Neutrophil (primary cell): Measurements from ENCODE around the gene TAC4.

ENCODE experiments used
- H3K27ac ChIP-seq: fragments of 200-600 bp; sonication (generic); 2 replicates; pipeline ENCODE4 v1.5.1; 2016; ENCODE audit warnings: mild to moderate bottlenecking, moderate library complexity
- H3K27me3 ChIP-seq: fragments of 200-600 bp; sonication (generic); 2 replicates; pipeline ENCODE4 v1.6.0; 2016; ENCODE audit warnings: mild to moderate bottlenecking
- H3K36me3 ChIP-seq: fragments of 200-600 bp; sonication (generic); 2 replicates; pipeline ENCODE4 v1.5.1; 2017
- H3K4me1 ChIP-seq, 2 experiments: fragments of 200-600 bp in 1 of 2; sonication (generic) in 1 of 2; 1 replicate in 1 of 2; 2 replicates in 1 of 2; pipeline versions ENCODE4 v1.5.1 to v1.6.1; 2013 to 2016; ENCODE audit warnings: low read depth in 1 of 2, low read length in 1 of 2, mild to moderate bottlenecking in 1 of 2, moderate library complexity in 1 of 2; ENCODE audit not compliant: control insufficient read depth in 1 of 2, insufficient read depth in 1 of 2
- H3K4me3 ChIP-seq, 2 experiments: fragments of 200-600 bp in 1 of 2; sonication (generic) in 1 of 2; 1 replicate in 1 of 2; 2 replicates in 1 of 2; pipeline ENCODE4 v1.5.1; 2013 to 2016; ENCODE audit warnings: low read depth in 1 of 2, low read length in 1 of 2, mild to moderate bottlenecking in 1 of 2, moderate library complexity in 1 of 2
- H3K9me3 ChIP-seq: fragments of 200-600 bp; sonication (generic); 2 replicates; pipeline ENCODE4 v1.5.1; 2016
- TF ChIP-seq, protein P1 (sequence below): fragments of 200-600 bp; sonication (generic); IDR thresholded peaks from 2 replicates; pipeline ENCODE4 v1.5.1; 2016; ENCODE audit warnings: antibody characterized with exemption

Gene TAC4

DNA sequence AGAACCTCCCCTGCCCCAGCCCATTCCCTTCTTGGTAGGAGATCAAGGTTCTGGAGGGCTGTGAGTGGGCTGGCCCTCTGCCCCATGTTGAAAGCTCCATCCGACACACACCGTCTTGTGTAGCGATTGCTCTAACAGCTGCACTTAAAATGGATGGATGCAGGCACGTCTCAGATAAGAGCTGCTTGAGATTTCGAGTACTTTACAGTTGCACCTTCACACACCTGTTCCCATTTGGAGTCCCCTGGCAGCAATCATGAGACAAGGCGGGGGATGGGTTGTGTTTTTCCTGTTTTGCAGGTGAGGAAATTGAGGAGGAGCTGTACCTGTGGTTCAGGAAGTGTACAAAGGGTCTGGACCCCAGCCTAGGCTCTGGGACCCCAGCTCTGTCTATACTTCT lies 25.6 kb upstream of the TAC4 start:
- Histone ChIP-seq H3K4me3 (no peak overlapping the region), H3K4me1 (no peaks in the 10 kb centered on the region), H3K9me3 (no peaks in the 10 kb centered on the region), H3K27me3 (peaks cover 50% of the 10 kb centered on the region), H3K27ac (no peak overlapping the region), H3K36me3 (no peaks in the 10 kb centered on the region)
- TF ChIP-seq, protein P1, sequence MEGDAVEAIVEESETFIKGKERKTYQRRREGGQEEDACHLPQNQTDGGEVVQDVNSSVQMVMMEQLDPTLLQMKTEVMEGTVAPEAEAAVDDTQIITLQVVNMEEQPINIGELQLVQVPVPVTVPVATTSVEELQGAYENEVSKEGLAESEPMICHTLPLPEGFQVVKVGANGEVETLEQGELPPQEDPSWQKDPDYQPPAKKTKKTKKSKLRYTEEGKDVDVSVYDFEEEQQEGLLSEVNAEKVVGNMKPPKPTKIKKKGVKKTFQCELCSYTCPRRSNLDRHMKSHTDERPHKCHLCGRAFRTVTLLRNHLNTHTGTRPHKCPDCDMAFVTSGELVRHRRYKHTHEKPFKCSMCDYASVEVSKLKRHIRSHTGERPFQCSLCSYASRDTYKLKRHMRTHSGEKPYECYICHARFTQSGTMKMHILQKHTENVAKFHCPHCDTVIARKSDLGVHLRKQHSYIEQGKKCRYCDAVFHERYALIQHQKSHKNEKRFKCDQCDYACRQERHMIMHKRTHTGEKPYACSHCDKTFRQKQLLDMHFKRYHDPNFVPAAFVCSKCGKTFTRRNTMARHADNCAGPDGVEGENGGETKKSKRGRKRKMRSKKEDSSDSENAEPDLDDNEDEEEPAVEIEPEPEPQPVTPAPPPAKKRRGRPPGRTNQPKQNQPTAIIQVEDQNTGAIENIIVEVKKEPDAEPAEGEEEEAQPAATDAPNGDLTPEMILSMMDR: no peak

DNA sequence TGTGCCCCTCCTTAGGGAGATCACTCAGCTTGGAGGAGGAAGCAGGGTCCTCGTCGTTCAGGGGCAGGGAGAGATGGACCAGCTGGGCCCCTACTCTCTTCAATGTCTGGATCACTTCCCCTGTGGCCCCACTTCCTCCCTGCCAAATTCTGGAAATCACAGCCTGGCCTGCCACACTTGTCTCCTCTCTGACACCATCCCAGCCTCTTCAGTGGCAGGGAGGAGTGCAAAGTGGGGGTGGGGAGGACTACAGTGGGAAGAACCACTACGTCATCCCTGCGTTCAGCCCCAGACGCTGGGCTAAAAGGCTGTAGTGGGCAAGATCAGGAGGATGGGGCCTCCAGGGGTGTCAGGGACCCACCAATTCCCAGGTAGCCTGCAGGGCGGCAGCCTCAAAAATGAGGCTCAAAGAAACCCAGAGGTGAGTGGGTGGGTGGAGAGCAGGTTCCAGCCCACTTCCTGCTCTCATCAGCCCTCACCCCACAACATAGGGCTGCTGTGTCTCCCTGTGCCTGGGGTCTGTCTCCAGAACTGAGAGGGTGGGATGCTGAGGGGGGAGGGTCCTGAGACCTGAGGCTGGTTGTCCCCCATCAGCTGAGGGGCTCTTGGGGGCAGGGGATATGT lies 25.0 kb upstream of the TAC4 start:
- Histone ChIP-seq H3K27ac (no peak overlapping the region), H3K4me3 (no peak overlapping the region), H3K36me3 (no peaks in the 10 kb centered on the region), H3K9me3 (no peaks in the 10 kb centered on the region), H3K27me3 (peaks cover 45% of the 10 kb centered on the region), H3K4me1 (no peaks in the 10 kb centered on the region)
- TF ChIP-seq, protein P1: no peak

DNA sequence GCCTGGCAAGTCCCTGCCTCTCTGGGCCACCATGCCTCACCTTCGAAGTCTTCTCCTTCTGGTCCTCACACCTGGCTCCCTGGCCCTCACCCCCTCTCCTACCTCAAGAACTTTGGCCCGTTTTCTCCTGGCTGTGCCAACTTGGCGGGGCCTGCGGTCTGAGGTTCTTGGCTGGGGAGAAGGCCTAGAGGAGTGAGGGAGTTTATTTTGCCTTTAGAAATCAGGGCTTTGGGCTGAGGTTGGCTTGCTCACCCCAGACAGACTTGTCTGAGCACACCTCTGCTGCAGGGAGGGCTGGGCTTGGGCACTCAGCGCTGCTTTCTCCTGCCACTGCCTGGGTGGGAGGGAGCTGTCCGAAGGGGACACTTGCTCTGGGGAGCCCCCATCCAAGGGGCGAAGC lies 23.3 kb upstream of the TAC4 start:
- H3K27ac ChIP-seq: no peak overlapping the region
- H3K27me3 ChIP-seq: peaks cover 30% of the 10 kb centered on the region
- TF ChIP-seq, protein P1: no peak
- no peak overlapping the region for H3K4me3 ChIP-seq
- H3K9me3 ChIP-seq: no peaks in the 10 kb centered on the region
- H3K4me1 ChIP-seq: no peaks in the 10 kb centered on the region
- no peaks in the 10 kb centered on the region for H3K36me3 ChIP-seq

DNA sequence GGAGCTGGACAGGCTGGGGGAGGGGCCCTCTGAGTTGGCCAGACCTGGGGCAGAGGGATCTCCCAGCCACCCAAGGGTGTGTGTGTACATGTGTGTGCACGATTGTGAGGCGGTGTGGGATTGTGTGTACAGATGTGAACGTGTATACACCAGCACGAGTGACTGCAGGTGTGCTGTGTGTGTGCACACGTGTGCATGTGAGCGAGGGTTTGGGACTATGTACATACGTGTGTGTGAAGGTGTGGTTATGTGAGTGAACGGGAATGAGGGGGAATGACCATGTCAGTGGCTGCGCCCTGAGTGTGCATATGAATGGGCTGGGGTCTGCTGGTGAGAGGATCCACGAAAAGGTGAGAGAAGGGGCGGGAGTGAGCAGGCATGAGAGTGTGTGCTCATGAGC lies 22.4 kb upstream of the TAC4 start:
- Histone ChIP-seq H3K36me3 (no peaks in the 10 kb centered on the region), H3K27ac (no peak overlapping the region), H3K9me3 (no peaks in the 10 kb centered on the region), H3K4me3 (no peak overlapping the region), H3K4me1 (no peaks in the 10 kb centered on the region), H3K27me3 (peaks cover 22% of the 10 kb centered on the region)
- TF ChIP-seq, protein P1: no peak

DNA sequence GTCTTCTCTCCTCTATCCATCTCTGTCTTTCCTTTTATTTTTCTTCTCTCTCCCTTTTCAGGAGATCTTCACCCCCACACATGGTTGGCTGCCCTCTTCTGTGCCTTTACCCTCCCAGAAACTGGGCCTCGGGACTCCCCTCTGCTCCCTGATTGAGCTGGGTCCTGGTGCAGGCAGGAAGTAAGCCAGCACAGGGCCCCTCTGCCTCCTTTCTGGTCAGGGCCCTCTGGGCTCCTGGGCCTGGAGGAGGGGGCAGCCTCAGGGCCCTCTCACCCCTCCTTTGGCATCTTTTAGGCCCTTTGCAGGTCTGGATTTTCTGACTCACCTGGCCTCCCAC lies 21.1 kb upstream of the TAC4 start:
- Histone ChIP-seq H3K9me3 (no peaks in the 10 kb centered on the region), H3K4me1 (no peaks in the 10 kb centered on the region), H3K27ac (no peak overlapping the region), H3K4me3 (no peak overlapping the region), H3K36me3 (no peaks in the 10 kb centered on the region), H3K27me3 (peaks cover 18% of the 10 kb centered on the region)
- TF ChIP-seq, protein P1: no peak
